GM21529 (cell line): ENCODE results near the gene CAMK2B.

Source experiments
- ATAC-seq: cut with Tn5 transposase; IDR thresholded peaks from one replicate; pipeline ENCODE4 v1.9.1; 2021; ENCODE audit not compliant: unreplicated experiment

CAMK2B gene

GRCh38 chr7:44330331-44330730 is 4.9 kb upstream of the CAMK2B start:
- no peak for ATAC-seq

GRCh38 chr7:44329888-44330287 is 4.5 kb upstream of the CAMK2B start:
- ATAC-seq, result no peak

DNA sequence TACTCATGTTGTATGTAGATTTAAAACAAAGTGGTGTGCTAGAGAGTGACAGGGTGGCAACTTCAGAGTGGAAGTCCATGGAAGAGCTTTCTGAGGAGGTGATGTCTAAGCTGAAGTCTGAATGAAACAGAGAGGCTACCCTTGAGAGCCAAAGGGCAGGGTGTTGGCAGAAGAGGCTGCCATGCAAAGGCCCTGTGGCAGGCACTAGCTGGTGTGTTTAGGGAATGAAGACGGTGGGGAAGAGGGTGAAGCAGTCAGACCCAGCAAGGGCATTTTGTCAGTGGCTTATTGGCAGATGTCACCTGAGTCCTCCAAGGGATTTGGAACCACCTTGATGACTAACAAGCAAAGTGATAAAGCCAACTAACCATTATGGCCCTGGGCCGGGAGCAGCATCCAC is 3.7 kb upstream of the CAMK2B start:
- no peak for ATAC-seq

GRCh38 chr7:44327981-44328380 is 2.6 kb upstream of the CAMK2B start:
- no peak for ATAC-seq

GRCh38 chr7:44326261-44327125 is 1.1 kb upstream of the CAMK2B start:
- ATAC-seq, result no peak

DNA sequence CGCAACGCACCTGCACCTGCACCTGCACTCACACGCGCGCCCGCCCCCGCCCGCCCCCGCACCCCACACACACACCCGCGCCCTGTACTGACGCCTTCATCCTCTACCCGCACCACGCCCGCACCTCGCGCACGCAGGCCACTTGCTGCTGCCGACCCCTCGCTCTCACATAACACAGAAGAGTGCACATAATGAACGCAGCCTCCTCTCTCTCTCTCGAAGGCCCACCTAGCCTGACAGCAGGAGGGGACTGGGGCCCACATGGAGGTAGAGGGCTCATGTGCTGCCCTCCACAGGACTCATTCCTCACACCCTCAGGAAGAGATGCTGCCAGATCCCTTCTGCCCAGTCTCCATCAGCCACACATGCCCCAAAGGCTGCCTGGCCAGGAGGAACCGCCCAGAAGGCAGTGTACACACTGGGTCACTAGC is 432 bp upstream of the CAMK2B start:
- ATAC-seq, result no peak

DNA sequence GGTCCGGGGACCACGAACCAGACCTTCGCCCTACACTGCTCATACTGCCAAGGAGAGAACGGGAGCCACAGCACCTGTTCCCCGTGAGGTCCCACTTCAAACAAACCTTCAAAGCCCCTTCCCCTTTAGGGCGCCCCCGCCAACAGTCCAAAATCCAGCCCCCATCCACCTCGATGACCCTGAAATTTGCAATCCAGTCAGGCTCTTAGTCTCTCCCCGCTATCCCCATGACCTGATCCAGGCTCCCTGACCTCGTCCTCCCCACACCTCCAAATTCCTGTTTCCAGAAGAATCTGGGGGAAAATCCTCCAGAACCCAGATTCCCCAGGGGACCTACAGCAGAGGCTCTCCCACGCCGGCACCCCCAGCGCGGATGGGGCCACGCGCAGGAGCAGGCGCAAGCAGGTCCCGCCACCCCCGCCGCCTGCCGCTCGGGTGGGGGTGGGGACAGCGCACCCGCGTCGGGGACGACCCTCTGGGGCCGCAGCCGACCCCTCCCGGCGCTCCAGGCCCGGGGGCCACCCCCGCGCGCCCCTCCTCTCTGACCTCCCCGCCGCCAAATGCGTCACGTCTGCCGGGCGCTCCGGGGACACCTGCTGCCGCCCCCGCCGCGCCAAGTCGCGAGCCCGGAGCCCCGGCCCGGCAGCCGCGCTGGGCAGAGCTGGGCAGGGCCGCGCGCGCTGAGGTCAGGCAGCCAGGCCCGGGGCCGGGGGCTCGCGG is 753 bp downstream of the CAMK2B start:
- no peak for ATAC-seq

GRCh38 chr7:44324204-44324480 is 1.3 kb downstream of the CAMK2B start:
- no peak for ATAC-seq

DNA sequence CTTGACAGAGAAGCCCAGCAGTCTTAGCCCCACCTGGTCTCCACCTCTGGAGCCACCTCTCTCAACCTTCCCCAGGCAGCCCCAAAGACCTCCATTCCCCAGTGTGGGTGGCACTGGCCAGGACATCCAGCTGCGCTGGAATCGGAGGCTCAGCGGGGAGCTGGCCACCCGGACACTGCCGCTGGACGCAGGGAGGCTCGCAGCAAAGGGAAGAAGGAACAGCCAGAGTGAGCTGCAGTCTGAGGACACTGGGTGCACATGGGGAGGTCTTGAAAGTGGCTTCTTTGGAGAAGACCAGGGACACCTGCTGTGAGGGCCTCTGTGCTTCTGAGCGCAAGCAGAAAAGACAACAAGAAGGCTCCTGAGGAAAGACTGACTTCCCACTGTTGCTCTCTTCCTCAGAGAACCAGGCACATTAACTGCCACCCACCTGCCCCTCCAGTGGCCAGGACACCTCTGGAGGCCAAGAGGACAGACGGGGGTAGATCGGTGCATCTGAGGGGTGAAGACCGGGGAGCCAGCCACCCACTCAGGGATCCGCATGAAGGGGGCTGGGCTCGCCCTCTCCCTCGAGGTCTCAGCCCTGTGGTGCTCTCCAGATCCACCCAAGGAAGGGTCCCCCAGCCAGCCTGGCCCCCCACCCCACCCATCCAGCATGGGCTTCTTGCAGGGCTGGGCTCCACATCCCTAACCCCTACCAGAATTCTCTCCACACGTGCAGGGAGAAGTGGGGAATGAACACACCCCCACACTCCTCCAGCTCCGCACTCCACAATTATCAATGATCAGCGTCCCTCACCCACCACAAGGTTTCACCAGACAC is 1.8 kb downstream of the CAMK2B start:
- ATAC-seq, result no peak

GRCh38 chr7:44322631-44323363 is 2.6 kb downstream of the CAMK2B start:
- ATAC-seq, result no peak

DNA sequence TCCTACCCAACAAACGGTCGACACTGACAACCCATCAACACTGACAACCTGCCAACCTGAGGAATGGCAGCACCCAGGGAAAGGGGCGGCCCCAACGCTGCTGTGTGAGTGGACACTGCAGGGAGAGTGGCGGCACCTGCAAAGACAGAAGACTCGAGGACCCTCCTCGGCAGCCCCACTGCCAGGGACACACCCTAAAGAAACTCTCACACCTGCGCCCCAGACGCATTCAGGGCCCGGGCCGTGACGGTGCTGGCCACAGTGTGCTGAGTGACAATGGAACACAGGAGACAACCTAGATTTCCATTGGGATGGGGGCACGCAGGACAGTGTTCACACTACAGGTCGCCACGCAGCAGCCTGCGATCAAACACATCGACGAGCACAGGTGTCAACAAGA is 3.6 kb downstream of the CAMK2B start:
- ATAC-seq, result no peak

DNA sequence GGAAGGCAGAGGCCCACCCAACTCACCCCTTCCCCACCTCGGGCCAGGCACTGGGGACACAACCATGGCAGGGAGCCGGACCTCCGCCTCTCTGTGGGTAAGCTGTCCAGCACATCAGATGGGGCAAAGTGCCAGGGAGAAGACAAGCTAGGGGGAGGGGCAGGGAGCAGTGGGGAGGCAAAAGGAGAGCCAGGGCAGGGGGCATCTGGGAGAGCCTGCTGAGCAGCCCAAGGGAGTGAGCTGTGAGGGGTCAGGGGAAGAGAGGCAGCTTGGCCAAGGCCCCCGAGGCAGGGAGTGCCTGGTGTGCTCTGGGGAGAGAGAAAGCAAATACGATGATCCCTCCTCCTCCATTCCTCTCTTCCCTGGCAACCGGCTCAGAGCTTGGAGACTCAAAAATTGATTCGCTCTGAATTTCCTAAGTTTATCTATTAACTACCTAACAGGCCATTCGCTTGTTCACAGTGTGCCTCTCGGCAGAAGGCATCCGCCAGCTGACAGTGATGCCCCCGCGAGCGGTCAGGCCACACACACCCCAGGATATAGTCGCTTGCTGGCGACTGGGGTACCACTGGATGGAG is 4.5 kb downstream of the CAMK2B start:
- no peak for ATAC-seq

GRCh38 chr7:44320141-44320540 is 5.3 kb downstream of the CAMK2B start:
- ATAC-seq, result no peak

GRCh38 chr7:44318332-44318731 is 7.1 kb downstream of the CAMK2B start:
- ATAC-seq, result no peak

- ATAC-seq, result no peak
Observed at GRCh38 chr7:44315301-44315903, 10.0 kb downstream of the CAMK2B start.

DNA sequence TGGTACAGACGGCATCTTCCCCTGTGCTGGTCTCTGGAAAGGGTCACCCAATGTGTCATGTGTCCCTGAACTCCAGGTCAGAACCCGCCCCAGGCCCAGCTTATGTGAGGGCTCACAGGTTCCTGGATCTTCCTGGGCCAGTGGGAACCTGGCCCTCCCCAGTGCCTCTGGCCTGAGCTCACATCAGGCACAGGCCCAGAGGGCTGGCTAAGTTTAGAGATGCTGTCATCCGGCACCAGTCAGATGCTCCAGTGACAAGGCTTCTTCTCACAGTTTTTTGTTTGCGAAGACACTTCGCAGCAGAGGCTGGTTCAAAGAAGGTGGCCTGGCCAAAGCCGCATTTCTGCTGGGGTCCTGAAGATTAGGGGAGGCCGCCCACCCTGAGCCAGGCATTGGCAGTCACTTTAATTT is 11.8 kb downstream of the CAMK2B start:
- no peak for ATAC-seq

DNA sequence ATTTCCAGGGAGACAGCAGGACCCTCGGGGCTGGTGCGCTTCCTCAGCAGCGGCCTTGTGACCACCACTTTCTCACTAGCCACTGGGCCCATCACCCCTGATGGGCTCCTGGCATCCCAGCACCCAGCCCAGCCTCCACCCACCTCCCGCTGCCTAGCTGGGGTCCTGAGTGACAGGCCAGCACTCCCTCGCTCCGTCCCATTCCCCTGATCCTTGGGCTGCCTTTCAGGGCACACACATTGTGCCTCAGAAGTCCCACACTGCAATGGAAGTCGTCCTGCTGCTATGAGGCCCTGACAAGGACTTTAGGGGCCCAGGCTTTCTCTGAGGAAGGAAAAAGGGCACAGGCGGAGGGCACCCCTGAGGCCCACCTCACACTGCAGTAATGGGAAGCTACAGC is 12.4 kb downstream of the CAMK2B start:
- no peak for ATAC-seq

DNA sequence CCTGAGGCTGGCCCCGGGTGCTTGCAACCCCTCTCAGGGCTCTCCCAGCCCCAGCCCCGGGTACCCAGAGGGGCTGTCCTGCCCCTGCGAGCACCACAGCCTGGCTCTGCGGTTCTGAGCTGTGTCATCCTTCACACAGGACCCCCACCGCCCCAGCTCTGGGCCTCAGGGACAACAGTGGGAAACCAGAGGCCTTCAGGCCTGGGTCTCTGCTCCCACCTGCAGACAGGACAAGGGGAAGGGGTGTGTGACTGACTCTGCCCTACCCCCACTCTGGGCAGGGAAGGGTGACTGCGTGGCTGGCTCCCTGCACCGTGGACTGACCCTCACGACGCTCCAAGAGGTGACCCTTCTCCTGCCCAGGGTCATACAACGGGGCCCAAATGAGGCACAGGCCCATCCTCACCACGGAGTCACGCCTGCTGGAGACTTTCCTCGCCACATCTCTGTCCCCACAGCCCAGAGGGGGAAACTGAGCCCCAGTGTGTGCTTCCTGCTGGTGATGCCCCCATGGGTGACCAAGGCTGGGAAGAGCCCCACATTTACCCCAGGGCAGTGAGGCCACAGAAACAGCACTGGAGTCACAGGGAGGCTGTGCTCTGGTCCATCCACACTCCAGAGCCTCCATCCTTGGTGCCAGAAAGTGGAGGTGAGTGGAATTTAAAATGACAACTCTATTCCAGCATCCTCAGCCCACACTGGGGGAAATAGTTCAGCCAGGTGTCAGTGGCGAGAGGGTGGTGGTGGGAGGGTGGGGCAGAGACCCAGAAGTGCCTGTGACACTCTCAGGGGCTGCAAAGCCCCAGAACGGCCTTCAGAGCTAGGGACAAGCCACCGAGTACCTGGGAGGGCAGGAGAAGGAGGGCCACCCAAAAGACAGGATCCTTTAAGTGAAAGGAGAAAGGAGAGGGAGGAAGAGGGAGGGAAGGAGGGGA is 13.6 kb downstream of the CAMK2B start:
- ATAC-seq, result no peak

GRCh38 chr7:44310221-44310848 is 15.1 kb downstream of the CAMK2B start:
- no peak for ATAC-seq
